ENCODE measurements around the gene ASAP2.

Gene ASAP2

GRCh38 chr2:9230881-9231280 lies 24.3 kb downstream of the ASAP2 start:
- no peak for DNase-seq (ENCODE audit: low read depth, low spot score)

DNA sequence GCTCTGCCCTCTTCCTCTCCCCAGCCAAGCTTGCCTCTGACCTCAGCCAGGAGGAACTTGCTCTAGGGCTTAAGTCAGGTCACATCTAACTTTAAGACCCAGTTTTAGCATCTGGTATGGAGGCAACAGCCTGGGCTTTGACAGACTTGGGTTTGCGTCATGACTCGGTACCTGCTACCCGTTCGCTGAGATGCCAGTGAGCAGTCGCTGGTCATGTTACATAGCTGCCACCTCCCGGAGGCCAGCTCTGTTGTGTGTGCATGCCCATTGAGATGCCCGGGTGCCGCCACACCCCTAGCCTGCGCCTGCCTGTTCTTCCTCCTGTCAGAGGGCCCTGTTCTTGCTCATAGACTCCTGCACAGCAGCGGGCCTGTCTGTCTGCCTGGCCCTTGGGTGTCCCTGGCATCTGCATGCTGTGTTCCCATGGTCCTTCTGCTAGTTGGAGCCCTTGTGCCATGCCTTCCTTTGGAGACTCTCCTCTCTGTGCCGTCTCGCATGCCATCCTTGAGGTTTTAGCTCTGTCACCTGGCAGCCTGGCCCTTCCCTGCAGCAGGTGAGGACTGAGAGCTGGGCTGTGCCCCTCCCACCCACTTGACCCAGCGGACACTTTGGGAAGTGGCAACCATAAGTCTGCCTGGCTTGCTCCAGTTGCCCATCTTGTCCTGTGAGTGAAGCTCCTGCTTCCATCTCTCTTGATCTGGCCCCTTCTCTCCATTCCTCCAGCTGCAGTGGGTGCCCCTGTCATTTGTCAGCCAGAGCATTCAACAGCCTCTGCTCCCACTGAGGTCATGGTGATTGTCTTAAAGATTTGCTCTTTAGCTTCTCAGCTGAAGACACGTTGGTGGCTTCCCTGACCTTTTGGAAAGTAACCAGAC lies 24.9 kb downstream of the ASAP2 start:
- no peak for DNase-seq (ENCODE audit: low read depth, low spot score)

DNA sequence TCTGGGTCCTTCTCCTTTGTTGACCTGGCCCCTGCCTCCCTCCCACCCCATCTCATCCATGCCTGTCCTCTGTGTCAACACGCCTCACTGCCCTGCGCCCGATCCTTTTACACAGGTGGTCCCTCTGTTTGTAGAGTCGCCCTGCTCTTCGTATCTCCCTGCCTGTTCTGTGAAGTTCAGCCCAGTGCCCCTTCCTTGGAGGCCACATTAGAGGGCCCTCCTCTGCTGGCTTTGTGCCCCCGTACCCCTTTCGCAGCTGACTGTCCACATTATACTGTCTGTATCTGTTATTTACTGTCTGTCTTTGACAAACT lies 25.5 kb downstream of the ASAP2 start:
- no peak for DNase-seq (ENCODE audit: low read depth, low spot score)

- no peak for DNase-seq (ENCODE audit: low read depth, low spot score)
These were observed 26.3 kb downstream of the ASAP2 start for GRCh38 chr2:9232886-9233285.

DNA sequence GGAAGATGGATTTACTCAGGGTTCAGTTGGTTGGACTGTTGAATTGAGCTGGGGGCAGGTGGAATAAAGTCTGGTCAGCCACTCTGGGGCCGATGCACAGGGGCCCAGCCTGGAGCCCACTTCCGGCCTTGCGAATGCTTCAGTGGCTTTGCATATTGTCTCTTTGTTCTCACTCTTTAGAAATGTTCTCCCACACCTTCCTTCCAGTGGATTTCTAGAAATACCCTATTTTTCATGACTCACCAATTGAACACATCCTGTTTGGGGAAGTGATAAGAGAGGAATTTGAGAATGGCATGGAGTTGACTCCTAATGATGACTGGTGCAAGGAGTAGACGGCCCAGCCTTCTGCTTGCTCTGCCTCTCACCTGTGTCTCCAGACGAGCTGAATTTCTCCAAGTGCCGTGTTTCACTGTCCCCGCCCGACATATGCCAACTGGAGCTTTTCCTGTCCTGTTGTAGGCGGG lies 28.1 kb downstream of the ASAP2 start:
- DNase-seq (ENCODE audit: low read depth, low spot score), result no peak

DNA sequence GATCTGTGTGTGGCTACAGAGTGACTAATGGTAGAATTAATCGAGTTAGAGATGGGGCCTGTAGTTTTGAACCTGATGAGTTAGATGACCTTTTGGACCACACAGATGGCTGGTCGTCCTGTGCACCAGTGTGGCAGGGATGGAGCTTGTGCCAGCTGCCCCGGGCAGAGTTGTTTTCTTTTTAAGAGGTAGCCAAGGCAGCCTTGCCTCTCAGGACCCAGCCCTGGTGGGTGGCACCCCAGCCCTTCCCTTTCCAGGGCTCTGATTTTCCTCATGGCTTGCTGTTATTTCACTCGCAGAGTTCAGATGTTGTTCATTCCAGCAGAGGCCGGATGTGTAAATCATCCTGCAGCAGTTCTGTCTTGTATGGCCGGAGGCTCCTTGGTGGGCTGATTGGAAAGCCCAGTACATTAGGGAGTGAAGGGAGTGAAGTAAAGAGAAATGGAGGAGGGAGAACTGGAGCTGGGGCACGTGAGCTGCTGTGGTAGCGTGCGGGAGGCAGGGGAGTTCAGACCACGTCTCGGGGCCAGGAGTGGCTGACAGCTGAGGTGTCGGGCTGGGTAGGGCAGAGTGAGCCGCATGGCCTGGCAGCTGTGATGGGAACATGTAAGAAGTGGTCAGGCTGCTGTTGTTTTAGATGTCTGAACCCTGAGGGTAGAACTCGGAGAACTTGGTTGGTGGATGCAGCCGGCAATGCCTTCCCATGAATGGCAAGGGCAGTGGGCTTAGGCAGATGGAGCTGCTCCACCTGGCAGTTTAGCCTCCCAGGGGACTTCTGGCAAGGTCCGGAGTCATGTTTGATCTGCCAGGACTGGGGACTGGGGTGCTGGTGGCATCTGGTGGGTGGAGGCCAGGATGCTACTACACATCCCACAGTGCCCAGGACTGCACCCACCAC lies 28.8 kb downstream of the ASAP2 start:
- DNase-seq (ENCODE audit: low read depth, low spot score), result no peak

DNA sequence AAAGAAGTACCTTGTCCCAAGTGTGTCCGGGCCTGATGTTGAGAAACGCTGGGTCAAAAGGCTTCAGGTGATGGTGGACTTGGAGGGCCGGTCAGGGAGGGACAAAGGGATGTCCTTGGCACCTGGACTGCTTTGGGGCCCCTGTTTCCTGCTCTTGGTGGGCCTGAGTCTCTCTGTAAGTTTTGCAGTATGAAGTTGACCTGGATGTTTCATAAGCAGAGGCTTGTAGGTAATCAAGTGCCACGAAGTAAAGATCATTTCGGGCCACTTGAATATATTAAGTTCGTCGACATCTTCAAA lies 29.4 kb downstream of the ASAP2 start:
- no peak for DNase-seq (ENCODE audit: low read depth, low spot score)

DNA sequence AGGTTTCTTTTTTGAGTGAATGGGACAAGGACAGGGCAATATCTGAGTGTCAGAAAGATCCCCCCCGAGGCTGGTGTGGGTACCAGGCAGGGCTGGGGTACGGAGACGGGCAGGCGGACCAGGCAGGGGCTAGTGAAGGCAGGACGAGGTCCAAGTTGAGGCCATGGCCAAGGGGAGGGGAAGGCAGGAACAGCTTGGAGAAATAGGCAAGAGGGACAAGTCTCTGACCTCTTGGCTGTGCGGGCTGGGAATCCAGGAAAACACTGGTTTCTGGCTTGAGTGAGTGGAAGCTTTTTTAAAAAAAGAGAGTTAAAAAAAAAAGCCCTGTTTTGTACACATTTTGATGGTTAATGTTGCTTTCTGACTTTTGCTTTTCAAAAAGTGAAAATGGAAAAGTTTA lies 30.3 kb downstream of the ASAP2 start:
- DNase-seq (ENCODE audit: low read depth, low spot score), result no peak

GRCh38 chr2:9237831-9238230 lies 31.2 kb downstream of the ASAP2 start:
- DNase-seq (ENCODE audit: low read depth, low spot score), result no peak

DNA sequence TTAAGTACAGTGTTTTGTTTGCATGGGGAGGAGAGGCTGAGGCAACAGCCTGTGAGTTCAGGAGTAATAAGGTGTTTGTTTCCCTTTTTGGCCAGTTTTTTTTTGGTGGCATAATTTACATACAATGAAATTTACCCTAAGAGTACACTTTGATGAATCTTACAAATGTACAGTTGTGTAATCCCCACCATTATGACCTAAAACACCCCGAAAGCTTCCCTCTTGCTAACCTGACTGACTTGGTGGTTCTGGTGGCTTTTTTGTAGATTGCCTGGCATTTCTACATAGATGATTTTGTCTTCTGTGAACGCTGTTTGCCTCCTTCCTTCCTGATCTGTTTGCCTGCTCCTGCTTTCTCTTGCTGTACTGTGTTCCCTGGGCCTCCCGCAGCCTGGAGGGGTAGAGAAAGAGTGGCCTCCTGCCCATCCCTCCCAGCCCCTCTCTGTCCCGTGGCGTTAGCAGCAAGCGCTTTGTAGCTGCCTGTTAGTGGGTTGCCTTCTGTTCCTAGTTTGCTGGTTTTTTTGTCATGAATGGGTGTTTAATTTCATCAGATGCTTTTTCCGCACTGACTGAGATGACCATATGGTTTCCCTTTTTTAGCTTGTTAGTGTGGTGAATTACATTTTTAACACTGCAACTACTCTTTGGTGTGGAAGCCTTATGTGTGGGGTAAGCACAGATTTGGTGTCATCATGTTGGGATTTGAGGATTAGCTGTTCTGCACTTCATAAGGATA lies 32.1 kb downstream of the ASAP2 start:
- DNase-seq (ENCODE audit: low read depth, low spot score), result no peak

DNA sequence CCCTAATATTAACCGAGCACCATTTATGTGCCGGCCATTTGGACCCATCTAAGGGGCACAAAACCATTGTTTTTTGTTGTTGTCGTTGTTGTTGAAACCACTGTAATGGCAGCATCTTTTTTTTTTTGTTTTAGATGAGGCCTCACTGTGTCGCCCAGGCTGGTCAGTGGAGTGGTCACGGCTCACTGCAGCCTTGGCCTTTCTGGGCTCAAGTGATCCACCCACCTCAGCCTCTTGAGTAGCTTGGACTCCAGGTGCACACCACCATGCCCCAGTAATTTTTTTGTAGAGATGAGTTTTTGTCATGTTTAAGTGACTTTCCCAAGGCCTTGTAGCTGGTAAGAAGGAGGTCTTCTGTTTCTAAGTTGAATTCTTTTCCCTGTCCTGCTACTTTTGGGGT lies 33.0 kb downstream of the ASAP2 start:
- DNase-seq (ENCODE audit: low read depth, low spot score), result no peak

- DNase-seq (ENCODE audit: low read depth, low spot score), result no peak
These were observed 34.1 kb downstream of the ASAP2 start for GRCh38 chr2:9240745-9241144.

- DNase-seq (ENCODE audit: low read depth, low spot score), result no peak
These were observed 34.6 kb downstream of the ASAP2 start for GRCh38 chr2:9241233-9241632.

GRCh38 chr2:9243357-9243756 lies 36.7 kb downstream of the ASAP2 start:
- DNase-seq (ENCODE audit: low read depth, low spot score), result no peak

DNA sequence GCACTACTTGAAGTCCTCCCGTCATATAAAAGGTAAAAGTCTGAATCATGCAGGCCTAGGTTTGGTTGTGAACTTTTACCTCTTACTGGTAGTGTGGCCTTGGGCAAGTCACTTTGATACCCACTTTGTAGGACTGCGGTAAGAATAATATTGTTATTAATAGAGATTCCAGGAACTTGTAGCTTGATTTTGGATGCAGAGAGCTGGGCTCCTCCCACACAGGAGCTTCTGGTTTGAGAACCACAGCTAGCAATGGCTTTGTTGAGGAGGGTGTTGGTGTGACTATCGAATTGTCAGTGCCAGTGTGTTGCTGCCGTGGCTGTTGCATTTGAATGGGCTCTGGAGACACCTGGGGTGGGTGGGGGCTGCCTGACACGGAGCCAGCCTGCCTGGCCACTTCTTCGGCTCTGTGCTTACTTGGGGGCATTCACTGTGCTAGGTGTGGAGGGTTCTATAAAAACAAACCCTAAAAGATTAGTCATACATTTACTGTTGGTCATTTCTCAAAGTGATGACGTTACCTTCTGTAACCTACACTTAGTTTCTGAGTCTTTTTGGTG lies 38.5 kb downstream of the ASAP2 start:
- no peak for DNase-seq (ENCODE audit: low read depth, low spot score)

DNA sequence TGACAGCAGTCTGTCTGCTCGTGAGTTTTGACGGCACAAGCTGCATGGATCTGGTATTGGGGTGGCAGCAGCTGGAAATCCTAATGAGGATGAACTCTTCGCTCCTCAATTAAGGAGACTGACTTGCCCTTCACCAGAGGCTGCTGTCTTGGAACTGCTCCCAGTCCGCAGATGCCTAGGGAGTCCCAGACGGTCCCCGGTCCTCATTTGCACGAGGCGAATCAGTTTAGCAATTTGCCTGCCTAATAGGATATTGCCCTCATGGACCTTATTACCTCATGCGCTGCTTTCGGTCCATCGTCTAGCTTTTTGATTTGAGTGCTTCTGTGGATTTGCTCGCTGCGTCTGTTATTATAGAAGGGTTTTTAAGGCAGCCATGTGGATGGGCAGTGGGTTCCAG lies 40.6 kb downstream of the ASAP2 start:
- DNase-seq (ENCODE audit: low read depth, low spot score), result no peak

- DNase-seq (ENCODE audit: low read depth, low spot score), result no peak
These were observed 41.2 kb downstream of the ASAP2 start for GRCh38 chr2:9247786-9248185.

- DNase-seq (ENCODE audit: low read depth, low spot score), result no peak
These were observed 41.8 kb downstream of the ASAP2 start for GRCh38 chr2:9248363-9248762.

DNA sequence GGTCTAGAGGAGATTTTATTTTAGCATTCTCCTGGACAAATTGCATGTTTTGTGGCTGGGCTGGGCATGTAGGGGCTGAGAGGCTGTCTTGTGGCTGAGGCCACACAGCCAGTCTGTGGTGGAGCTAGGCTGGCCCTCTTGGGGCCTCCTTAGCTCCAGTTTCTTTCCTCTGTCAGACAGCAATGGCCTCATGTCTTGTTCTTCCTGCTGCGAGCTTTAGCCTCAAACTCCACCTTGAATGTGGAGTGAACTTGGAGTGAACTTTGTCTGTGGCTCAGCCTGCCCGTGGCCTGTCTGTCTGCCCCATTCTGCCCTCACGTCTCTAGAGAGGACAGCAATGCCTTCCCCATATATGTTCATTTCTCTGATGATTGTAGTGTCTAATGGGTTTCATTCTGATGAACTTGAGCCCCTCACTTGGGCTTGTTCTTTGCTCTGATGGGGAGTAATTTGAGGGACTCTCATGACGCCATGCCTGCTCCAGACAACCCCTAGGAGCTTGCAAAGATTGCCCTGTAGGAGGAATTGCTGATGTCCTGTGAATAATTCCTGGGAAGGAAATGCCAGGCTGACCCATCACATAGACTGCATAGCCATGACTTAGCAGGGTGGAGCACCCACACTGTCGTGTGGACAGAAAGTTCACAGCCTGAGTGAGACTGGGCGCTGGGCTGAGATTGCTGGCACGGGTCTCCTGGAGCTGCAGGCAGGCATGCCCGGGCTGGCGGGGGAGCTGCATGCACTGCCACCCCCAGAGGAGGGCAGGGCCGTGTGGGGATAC lies 42.6 kb downstream of the ASAP2 start:
- no peak for DNase-seq (ENCODE audit: low read depth, low spot score)

- no peak for DNase-seq (ENCODE audit: low read depth, low spot score)
These were observed 43.5 kb downstream of the ASAP2 start for GRCh38 chr2:9250091-9250490.

- DNase-seq (ENCODE audit: low read depth, low spot score), result no peak
These were observed 44.0 kb downstream of the ASAP2 start for GRCh38 chr2:9250498-9251153.
